Measurements from ENCODE around the gene EXOSC9. TPM values are rescaled to one million over a fixed set of nuclear protein-coding genes. Genes with fewer than 3 reads are reported as not detected.

The EXOSC9 gene
- total and polyA plus RNA-seq, 2 of the 8 experiments (the other 6 are each of a cell fraction or from before 2014, with no cell fraction given): 33.2 to 54.9 TPM

DNA sequence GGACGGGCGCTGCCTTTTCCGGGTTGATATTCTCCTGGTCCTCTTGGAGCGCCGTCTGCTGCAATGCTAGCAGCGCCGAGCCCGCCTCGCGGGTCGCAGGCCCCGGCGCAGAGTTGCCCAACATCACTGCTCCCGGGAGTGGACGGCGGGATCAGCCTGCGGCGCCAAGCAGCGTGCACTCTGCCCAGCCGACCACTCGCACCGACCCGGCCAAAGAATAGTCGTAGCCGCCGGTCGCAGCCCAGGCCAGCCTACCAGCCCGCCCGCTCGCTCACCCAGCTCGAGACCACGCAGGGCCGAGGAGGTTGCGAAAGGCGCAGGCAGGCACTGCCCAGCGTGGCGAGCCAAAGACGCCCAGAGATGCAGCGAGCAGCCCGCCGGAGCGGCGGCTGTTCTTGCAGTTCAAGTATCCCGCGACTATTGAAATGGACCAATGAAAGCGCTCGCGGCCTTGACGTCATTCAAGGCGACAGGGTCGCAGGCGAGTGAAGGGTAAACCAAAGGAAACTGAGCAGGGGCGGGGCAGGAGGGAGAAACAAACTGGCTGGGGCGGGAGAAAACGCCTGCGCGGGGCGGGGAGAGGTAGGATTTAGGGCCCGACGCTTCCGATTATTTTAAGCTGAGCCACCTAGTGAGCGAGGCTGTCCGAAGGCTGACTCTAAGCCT is 22.5 kb downstream of the EXOSC9 start, which contains the start of gene CCNA2 (continued):
- peak; percentile 93 for TF ChIP-seq ATF3 (IDR thresholded peaks at IDR 0.05; ENCODE audit: insufficient read depth, low read depth, low read length)
- peak in 1 of 2 experiments; percentile 97; a peak in 2 of 4 replicates for TF ChIP-seq HDAC2 (IDR thresholded peaks at IDR 0.05; ENCODE audit: borderline replicate concordance in 1 of 2, low read depth in 2 of 2, low read length in 2 of 2)
- no peak for TF ChIP-seq CHD7 (IDR thresholded peaks at IDR 0.05; ENCODE audit: insufficient replicate concordance, low read length)
- TF ChIP-seq HDAC6 (IDR thresholded peaks at IDR 0.05; ENCODE audit: low read depth, low read length): no peak
- TF ChIP-seq CEBPB (IDR thresholded peaks at IDR 0.05; ENCODE audit: low read depth, low read length): no peak
- no peak for TF ChIP-seq USF2 (IDR thresholded peaks at IDR 0.05; ENCODE audit: low read length)

Measured in H1 (cell line).